ENCODE data around the gene FIGNL2.

Gene FIGNL2

DNA sequence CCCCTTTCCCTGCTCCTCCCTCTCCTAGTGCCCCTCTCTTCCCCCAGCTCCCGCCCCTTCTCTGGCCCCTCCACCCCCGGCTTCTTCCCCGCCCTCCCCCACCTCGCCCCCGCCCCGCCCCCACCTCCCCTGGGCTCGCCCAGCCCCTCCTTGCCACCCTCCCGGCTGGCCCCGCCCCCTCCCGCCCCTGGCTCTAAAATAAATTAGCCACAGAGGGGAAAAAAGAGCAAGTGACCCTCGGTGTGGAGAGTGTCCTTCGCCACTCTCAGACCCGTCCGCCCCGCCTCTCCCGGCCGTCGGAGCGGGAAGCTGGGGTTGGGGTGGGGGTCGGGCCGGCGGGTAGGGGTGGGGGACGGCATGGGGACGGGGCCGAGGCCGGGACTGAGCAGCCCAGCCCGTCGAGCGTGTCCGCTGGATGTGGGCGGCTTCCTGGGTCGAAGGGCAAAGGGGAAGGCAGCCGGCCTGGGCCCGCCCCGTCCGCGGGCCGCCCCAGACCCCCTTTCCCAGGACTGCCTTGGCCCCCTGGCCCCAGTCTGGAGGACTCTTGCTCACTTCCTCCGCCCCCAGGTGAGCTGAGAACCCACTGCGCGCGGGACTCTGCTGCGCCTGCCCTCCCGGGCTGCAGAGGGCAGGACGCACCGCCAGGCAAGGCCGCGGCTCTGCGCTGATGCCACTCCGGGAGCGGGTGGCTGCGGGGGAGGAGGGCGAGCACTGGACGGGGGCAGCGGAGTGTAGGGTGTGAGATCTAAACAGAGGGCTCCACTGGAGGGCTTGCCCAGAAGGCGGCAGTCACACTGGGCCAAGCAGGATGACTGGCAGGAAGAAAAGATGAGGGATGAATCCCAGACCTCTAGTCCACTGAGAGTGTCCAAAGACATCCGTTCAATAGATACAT lies 570 bp upstream of the FIGNL2 start:
- peaks cover 40% of the 10 kb centered on the region for H3K27me3 ChIP-seq (ENCODE audit: low read depth, low read length)
- no peaks in the 10 kb centered on the region for H3K9me3 ChIP-seq (ENCODE audit: insufficient read depth, low read length)

DNA sequence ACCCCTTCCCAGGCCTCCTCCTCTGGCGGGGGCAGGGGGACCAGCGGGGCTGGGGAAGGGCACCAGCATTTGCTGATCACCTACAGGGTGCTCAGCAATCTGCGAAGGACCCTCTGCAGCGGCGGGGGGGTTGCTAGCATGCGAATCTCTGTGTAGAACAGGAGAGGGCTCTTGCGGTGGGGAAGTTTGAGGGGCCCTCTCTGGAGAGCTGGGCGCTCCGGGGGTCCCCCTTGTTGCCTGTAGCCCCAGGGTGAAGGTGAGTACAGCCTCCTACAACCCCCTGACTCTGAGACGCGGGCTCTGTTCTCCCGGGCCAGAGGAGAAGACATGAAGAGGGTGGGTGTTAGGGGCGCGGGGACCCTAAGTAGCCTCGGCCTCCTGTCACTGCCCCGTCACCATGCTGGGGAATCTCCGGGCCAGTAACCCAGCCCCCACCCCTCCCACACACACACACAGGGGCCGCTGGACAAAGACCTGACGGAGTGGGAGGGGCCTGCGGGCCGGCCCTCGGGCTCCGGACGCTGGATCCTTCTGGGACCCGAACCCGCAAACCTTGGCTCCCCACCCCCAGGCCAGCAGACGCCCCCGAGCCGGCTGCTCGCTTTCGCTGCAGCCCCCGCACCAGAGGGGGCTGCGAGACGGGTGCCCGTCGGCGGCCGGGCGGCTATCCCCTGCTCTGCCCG lies 734 bp downstream of the FIGNL2 start:
- H3K4me1 ChIP-seq (ENCODE audit: low read length), result no peaks in the 10 kb centered on the region
- peaks cover 41% of the 10 kb centered on the region for H3K27me3 ChIP-seq (ENCODE audit: low read depth, low read length)
- no peak overlapping the region for H3K27ac ChIP-seq (ENCODE audit: low read length)
- TF ChIP-seq EZH2phosphoT487 (IDR thresholded peaks at IDR 0.05; ENCODE audit: low read depth), result no peak
- TF ChIP-seq, protein P1, sequence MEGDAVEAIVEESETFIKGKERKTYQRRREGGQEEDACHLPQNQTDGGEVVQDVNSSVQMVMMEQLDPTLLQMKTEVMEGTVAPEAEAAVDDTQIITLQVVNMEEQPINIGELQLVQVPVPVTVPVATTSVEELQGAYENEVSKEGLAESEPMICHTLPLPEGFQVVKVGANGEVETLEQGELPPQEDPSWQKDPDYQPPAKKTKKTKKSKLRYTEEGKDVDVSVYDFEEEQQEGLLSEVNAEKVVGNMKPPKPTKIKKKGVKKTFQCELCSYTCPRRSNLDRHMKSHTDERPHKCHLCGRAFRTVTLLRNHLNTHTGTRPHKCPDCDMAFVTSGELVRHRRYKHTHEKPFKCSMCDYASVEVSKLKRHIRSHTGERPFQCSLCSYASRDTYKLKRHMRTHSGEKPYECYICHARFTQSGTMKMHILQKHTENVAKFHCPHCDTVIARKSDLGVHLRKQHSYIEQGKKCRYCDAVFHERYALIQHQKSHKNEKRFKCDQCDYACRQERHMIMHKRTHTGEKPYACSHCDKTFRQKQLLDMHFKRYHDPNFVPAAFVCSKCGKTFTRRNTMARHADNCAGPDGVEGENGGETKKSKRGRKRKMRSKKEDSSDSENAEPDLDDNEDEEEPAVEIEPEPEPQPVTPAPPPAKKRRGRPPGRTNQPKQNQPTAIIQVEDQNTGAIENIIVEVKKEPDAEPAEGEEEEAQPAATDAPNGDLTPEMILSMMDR (IDR thresholded peaks at IDR 0.05; ENCODE audit: low read depth, low read length), result no peak
- H3K36me3 ChIP-seq (replicated peaks; ENCODE audit: low read depth, low read length), result no peaks in the 10 kb centered on the region
- H3K9ac ChIP-seq (ENCODE audit: low read length), result no peak overlapping the region
- no peaks in the 10 kb centered on the region for H3K79me2 ChIP-seq (ENCODE audit: low read length)
- no peaks in the 10 kb centered on the region for H4K20me1 ChIP-seq (ENCODE audit: insufficient read depth, low read length)
- H3K4me3 ChIP-seq (ENCODE audit: low read length), result no peak overlapping the region
- no peaks in the 10 kb centered on the region for H3K9me3 ChIP-seq (ENCODE audit: insufficient read depth, low read length)
- no peak overlapping the region for H3K4me2 ChIP-seq (ENCODE audit: low read length)
- H2AFZ ChIP-seq (ENCODE audit: low read depth, low read length), result no peak overlapping the region

More for the DNA sequence above, 570 bp upstream of the FIGNL2 start:
- Histone ChIP-seq H3K36me3 (replicated peaks; ENCODE audit: low read depth, low read length) (no peaks in the 10 kb centered on the region), H3K27ac (ENCODE audit: low read length) (no peak overlapping the region), H3K9ac (ENCODE audit: low read length) (no peak overlapping the region), H3K4me1 (ENCODE audit: low read length) (no peaks in the 10 kb centered on the region), H2AFZ (ENCODE audit: low read depth, low read length) (no peak overlapping the region), H4K20me1 (ENCODE audit: insufficient read depth, low read length) (no peaks in the 10 kb centered on the region), H3K4me3 (ENCODE audit: low read length) (no peak overlapping the region), H3K79me2 (ENCODE audit: low read length) (no peaks in the 10 kb centered on the region), H3K4me2 (ENCODE audit: low read length) (no peak overlapping the region)
- TF ChIP-seq EZH2phosphoT487 (IDR thresholded peaks at IDR 0.05; ENCODE audit: low read depth), result no peak
- TF ChIP-seq, protein P1 (IDR thresholded peaks at IDR 0.05; ENCODE audit: low read depth, low read length), result no peak

DNA sequence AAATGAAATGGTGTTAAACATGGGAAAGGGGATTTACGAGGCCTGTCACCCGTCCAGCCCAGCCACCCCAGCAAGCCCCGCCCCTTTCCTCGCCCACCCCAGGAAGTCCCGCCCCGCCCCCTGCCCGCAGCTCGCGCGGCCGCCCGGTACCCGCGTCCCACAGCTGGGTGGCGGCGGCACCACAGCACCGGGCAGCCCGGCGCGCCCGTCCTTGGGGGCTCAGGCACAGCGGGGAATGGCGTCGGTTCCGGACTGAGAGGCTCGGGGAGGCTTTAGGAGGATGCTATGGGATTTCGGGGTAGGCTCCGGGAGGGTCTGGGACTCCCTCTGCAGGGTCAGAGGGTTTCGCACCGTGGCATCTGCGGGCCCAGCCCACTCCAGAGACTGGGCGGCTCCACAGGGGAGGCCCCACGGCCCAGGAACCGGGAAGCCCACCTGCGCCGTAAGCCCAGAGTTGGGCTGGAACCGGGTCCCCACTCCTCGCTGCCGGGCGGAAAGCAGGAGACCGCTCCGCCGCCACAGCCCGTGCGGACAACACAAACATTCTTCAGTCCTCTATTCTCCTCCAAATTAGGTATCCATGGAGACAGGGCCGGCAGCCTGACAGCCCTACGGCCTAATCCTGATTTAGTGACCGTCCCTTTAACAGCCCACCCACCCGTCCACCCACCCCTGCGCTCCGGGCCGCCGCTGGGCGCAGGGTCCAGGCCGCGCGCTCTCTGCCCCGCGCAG lies 1.4 kb downstream of the FIGNL2 start:
- Histone ChIP-seq H3K4me1 (ENCODE audit: low read length) (no peaks in the 10 kb centered on the region), H3K9me3 (ENCODE audit: insufficient read depth, low read length) (no peaks in the 10 kb centered on the region), H3K79me2 (ENCODE audit: low read length) (no peaks in the 10 kb centered on the region), H3K27me3 (ENCODE audit: low read depth, low read length) (peaks cover 41% of the 10 kb centered on the region), H4K20me1 (ENCODE audit: insufficient read depth, low read length) (no peaks in the 10 kb centered on the region), H3K4me3 (ENCODE audit: low read length) (no peak overlapping the region), H2AFZ (ENCODE audit: low read depth, low read length) (no peak overlapping the region), H3K36me3 (replicated peaks; ENCODE audit: low read depth, low read length) (no peaks in the 10 kb centered on the region), H3K4me2 (ENCODE audit: low read length) (no peak overlapping the region), H3K27ac (ENCODE audit: low read length) (no peak overlapping the region), H3K9ac (ENCODE audit: low read length) (no peak overlapping the region)
- TF ChIP-seq, protein P1 (IDR thresholded peaks at IDR 0.05; ENCODE audit: low read depth, low read length), result no peak
- no peak for TF ChIP-seq EZH2phosphoT487 (IDR thresholded peaks at IDR 0.05; ENCODE audit: low read depth)

DNA sequence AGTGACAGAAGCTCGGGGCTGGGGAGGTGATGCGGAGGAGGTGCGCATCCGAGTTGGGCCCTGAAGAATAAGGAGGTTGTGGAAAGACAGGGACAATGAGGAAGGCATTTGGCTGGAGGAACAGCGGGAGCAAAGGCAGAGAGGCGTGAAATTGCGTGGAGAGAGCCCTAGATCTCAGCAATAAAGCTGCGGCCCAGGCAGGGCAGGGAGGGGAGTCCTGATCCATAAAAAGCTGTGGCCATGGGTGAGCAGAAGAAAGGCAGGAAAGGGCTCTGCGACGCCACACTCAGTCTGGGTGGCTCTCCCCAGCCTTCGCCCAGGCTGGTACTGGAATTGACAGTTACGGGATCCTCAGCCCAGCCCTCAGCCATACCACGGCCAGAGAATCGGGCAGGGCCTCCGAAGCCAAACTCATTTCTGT lies 2.2 kb downstream of the FIGNL2 start:
- TF ChIP-seq, protein P1 (IDR thresholded peaks at IDR 0.05; ENCODE audit: low read depth, low read length), result no peak
- no peak for TF ChIP-seq EZH2phosphoT487 (IDR thresholded peaks at IDR 0.05; ENCODE audit: low read depth)
- H4K20me1 ChIP-seq (ENCODE audit: insufficient read depth, low read length), result no peaks in the 10 kb centered on the region

More for the DNA sequence above, 2.2 kb downstream of the FIGNL2 start:
- H3K27me3 ChIP-seq (ENCODE audit: low read depth, low read length), result peaks cover 41% of the 10 kb centered on the region
- H3K4me3 ChIP-seq (ENCODE audit: low read length), result no peak overlapping the region
- H3K9ac ChIP-seq (ENCODE audit: low read length), result no peak overlapping the region
- no peak overlapping the region for H3K4me2 ChIP-seq (ENCODE audit: low read length)
- no peaks in the 10 kb centered on the region for H3K9me3 ChIP-seq (ENCODE audit: insufficient read depth, low read length)
- H3K4me1 ChIP-seq (ENCODE audit: low read length), result no peaks in the 10 kb centered on the region
- H3K27ac ChIP-seq (ENCODE audit: low read length), result no peak overlapping the region
- H2AFZ ChIP-seq (ENCODE audit: low read depth, low read length), result no peak overlapping the region
- no peaks in the 10 kb centered on the region for H3K79me2 ChIP-seq (ENCODE audit: low read length)
- no peaks in the 10 kb centered on the region for H3K36me3 ChIP-seq (replicated peaks; ENCODE audit: low read depth, low read length)
